ENCODE data around the gene PRSS57.

- TF ChIP-seq, protein P1, sequence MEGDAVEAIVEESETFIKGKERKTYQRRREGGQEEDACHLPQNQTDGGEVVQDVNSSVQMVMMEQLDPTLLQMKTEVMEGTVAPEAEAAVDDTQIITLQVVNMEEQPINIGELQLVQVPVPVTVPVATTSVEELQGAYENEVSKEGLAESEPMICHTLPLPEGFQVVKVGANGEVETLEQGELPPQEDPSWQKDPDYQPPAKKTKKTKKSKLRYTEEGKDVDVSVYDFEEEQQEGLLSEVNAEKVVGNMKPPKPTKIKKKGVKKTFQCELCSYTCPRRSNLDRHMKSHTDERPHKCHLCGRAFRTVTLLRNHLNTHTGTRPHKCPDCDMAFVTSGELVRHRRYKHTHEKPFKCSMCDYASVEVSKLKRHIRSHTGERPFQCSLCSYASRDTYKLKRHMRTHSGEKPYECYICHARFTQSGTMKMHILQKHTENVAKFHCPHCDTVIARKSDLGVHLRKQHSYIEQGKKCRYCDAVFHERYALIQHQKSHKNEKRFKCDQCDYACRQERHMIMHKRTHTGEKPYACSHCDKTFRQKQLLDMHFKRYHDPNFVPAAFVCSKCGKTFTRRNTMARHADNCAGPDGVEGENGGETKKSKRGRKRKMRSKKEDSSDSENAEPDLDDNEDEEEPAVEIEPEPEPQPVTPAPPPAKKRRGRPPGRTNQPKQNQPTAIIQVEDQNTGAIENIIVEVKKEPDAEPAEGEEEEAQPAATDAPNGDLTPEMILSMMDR (IDR thresholded peaks at IDR 0.05) = no peak
- no peak for TF ChIP-seq REST (IDR thresholded peaks at IDR 0.05; ENCODE audit: insufficient read depth in 1 of 2, low read depth in 2 of 2, low read length in 1 of 2)
- TF ChIP-seq POLR2AphosphoS5 (IDR thresholded peaks at IDR 0.05; ENCODE audit: low read depth, low read length) = no peak
- no peak for TF ChIP-seq TCF7L2 (IDR thresholded peaks at IDR 0.05; ENCODE audit: low read depth, low read length)
- TF ChIP-seq SIN3A (IDR thresholded peaks at IDR 0.05; ENCODE audit: borderline replicate concordance, insufficient read depth, low read depth, low read length) = no peak
Observed at GRCh38 chr19:725461-726089, 30.3 kb upstream of the PRSS57 start.

Data from Panc1 (cell line).